MM.1S (cell line): ENCODE data around the gene PDE4B.

Source experiments
- CTCF ChIP-seq: fragments of 300-600 bp; sonication (generic); IDR thresholded peaks from 2 replicates; pipeline ENCODE4 v1.5.1; 2016; ENCODE audit warnings: antibody characterized with exemption, low read length, mixed read lengths
- EZH2 ChIP-seq: fragments of 300-600 bp; sonication (generic); optimal IDR thresholded peaks from 2 replicates; pipeline ENCODE3; 2017; ENCODE audit warnings: low read depth, mild to moderate bottlenecking, antibody characterized with exemption, low read length, mixed read lengths
- EZH2phosphoT487 ChIP-seq: fragments of 300-600 bp; sonication (generic); IDR thresholded peaks from 2 replicates; pipeline ENCODE4 v1.6.1; 2018; ENCODE audit warnings: antibody characterized with exemption, low read length

- TF ChIP-seq CTCF (no peak), EZH2 (no peak), EZH2phosphoT487 (no peak)
These were observed 483.5 kb downstream of the PDE4B start for GRCh38 chr1:66276218-66276617.
